WTC11 (cell line): ENCODE data around the gene PRXL2B.

ENCODE experiments used
- CTCF ChIP-seq: fragments of 200-600 bp; IDR thresholded peaks from 2 replicates; pipeline ENCODE4 v1.8.0; 2022; ENCODE audit warnings: antibody characterized with exemption
- E2F5 ChIP-seq: sonication (generic); formaldehyde crosslinking; IDR thresholded peaks from 2 replicates; pipeline ENCODE4 v1.8.1; 2022; ENCODE audit warnings: mild to moderate bottlenecking, moderate library complexity, missing genetic modification reagents
- GRHL2 ChIP-seq: fragments of 250-450 bp; sonication (Bioruptor Pico); IDR thresholded peaks from 2 replicates; pipeline ENCODE4 v1.8.0; 2022; ENCODE audit warnings: mild to moderate bottlenecking, moderate library complexity; ENCODE audit not compliant: insufficient replicate concordance, severe bottlenecking
- SOX15 ChIP-seq: fragments of 250-450 bp; sonication (Bioruptor Pico); IDR thresholded peaks from 2 replicates; pipeline ENCODE4 v1.9.0; 2021; ENCODE audit warnings: mild to moderate bottlenecking
- TEAD1 ChIP-seq: sonication (generic); formaldehyde crosslinking; IDR thresholded peaks from 2 replicates; pipeline ENCODE4 v1.8.0; 2022; ENCODE audit warnings: mild to moderate bottlenecking, missing genetic modification reagents

- TF ChIP-seq GRHL2 (no peak), SOX15 (CRISPR knock-in tag) (no peak), TEAD1 (CRISPR knock-in tag) (no peak), E2F5 (no peak), CTCF (no peak)
These were observed 17.1 kb downstream of the PRXL2B start for GRCh38 chr1:2603521-2604155.
